Measurements from ENCODE around the gene TET2.

Gene TET2

GRCh38 chr4:105170711-105171110 is 24.0 kb downstream of the TET2 start:
- FAIRE-seq (no peak), DNase-seq (ENCODE audit: insufficient read length, low spot score) (no peak)
- TF ChIP-seq SPI1 (IDR thresholded peaks at IDR 0.05; ENCODE audit: low read depth, low read length) (no peak), POU2F2 (IDR thresholded peaks at IDR 0.05; ENCODE audit: low read depth, low read length) (no peak), PAX5 (IDR thresholded peaks at IDR 0.05; ENCODE audit: insufficient read depth, low read length, severe bottlenecking) (no peak), TAF1 (IDR thresholded peaks at IDR 0.05; ENCODE audit: low read depth, low read length) (no peak), POLR2AphosphoS5 (IDR thresholded peaks at IDR 0.05; ENCODE audit: low read depth, low read length) (no peak), POLR2A (IDR thresholded peaks at IDR 0.05; ENCODE audit: low read depth, low read length) (no peak)

DNA sequence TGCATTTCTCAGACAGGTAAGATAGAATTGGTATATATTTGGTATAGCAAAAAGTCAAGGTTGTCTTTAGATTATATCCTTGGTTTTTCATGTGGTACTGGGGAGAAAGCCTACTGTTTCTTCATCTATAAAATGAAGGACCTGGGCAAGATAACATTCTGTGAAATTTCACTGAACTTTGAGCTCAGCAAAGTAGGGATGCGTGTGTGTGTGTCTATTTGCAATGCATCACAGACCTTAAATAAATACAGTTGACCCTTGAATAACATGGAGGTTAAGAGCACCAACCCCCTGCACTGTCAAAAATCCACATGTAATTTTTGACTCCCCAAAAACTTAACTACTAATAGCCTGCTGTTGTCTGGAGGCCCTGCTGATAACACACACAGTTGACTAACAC is 25.2 kb downstream of the TET2 start:
- DNase-seq (ENCODE audit: insufficient read length, low spot score) (no peak), FAIRE-seq (no peak)
- TF ChIP-seq POU2F2 (IDR thresholded peaks at IDR 0.05; ENCODE audit: low read depth, low read length) (no peak), TAF1 (IDR thresholded peaks at IDR 0.05; ENCODE audit: low read depth, low read length) (no peak), POLR2AphosphoS5 (IDR thresholded peaks at IDR 0.05; ENCODE audit: low read depth, low read length) (no peak), POLR2A (IDR thresholded peaks at IDR 0.05; ENCODE audit: low read depth, low read length) (no peak), PAX5 (IDR thresholded peaks at IDR 0.05; ENCODE audit: insufficient read depth, low read length, severe bottlenecking) (no peak), SPI1 (IDR thresholded peaks at IDR 0.05; ENCODE audit: low read depth, low read length) (no peak)

DNA sequence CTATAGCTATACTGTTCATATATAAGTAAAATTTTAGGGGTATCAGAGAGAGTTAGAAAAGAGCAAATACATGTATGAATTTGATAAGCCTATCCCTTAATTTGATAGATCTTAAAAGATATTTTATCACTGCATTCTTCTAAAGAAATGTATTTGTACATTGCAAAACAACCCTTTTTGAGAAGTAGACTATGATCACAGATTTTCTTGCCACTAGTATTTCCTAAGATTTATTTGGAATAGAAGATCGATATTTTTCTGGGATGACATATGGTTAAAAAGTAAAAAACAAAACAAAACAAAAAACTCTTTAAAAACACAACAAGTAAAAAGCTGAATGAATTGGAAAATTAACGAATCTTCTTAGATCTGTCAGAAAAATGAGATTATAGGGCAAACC is 27.4 kb downstream of the TET2 start:
- no peak for FAIRE-seq
- no peak for DNase-seq (ENCODE audit: insufficient read length, low spot score)
- TF ChIP-seq TAF1 (IDR thresholded peaks at IDR 0.05; ENCODE audit: low read depth, low read length) (no peak), SPI1 (IDR thresholded peaks at IDR 0.05; ENCODE audit: low read depth, low read length) (no peak), POLR2A (IDR thresholded peaks at IDR 0.05; ENCODE audit: low read depth, low read length) (no peak), POLR2AphosphoS5 (IDR thresholded peaks at IDR 0.05; ENCODE audit: low read depth, low read length) (no peak), POU2F2 (IDR thresholded peaks at IDR 0.05; ENCODE audit: low read depth, low read length) (no peak), PAX5 (IDR thresholded peaks at IDR 0.05; ENCODE audit: insufficient read depth, low read length, severe bottlenecking) (no peak)

DNA sequence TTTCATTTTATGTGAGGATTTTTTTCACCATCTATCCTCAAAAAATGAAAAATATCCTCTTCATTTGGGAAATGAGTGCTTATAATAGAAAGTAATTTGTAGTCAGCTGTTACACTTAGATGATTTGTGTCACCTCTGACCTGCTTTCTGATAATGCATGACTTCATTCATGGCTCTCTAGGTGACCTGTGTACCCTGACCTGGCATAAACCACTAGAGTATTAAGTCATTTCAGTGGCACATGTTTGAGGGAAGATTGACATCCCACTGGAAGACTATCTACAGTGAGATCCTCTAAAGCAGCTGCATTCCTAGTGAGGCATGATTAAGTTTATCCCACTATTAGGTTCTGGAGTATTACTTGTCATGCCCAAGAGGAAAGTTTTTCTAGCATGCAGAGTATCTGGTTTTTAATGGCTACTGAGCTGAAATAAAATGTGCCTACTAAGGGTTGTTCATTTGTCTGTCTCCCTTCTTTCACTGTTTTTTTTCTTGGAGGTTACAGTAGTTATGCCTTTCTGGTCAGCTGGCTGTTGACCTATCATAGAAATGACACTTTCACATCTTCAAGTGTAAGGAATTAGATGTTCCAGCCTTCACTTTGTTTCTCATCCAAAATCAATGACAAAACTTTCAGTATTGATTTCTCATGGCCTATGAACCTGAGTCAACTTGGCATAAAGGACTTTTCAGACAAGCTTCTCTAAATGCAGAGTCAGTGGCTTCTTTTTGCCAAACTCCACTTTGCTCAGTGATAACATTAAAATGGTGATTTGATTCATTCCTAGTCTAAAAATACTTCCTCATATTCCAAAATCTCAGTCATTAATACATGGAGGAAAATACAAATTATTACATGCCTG is 33.1 kb downstream of the TET2 start:
- peak; percentile 33 for FAIRE-seq
- TF ChIP-seq POLR2A (IDR thresholded peaks at IDR 0.05; ENCODE audit: low read depth, low read length) (0 out of 2 replicates have a peak, but pooled peaks have one; percentile 21), POLR2AphosphoS5 (IDR thresholded peaks at IDR 0.05; ENCODE audit: low read depth, low read length) (no peak)

GRCh38 chr4:105181259-105181658 is 34.6 kb downstream of the TET2 start:
- FAIRE-seq, result no peak
- no peak for DNase-seq (ENCODE audit: insufficient read length, low spot score)
- TF ChIP-seq POLR2A (IDR thresholded peaks at IDR 0.05; ENCODE audit: low read depth, low read length) (no peak), PAX5 (IDR thresholded peaks at IDR 0.05; ENCODE audit: insufficient read depth, low read length, severe bottlenecking) (no peak), POLR2AphosphoS5 (IDR thresholded peaks at IDR 0.05; ENCODE audit: low read depth, low read length) (no peak), SPI1 (IDR thresholded peaks at IDR 0.05; ENCODE audit: low read depth, low read length) (no peak), POU2F2 (IDR thresholded peaks at IDR 0.05; ENCODE audit: low read depth, low read length) (no peak), TAF1 (IDR thresholded peaks at IDR 0.05; ENCODE audit: low read depth, low read length) (no peak)

More for the DNA sequence above, 33.1 kb downstream of the TET2 start:
- no peak for DNase-seq (ENCODE audit: insufficient read length, low spot score)

DNA sequence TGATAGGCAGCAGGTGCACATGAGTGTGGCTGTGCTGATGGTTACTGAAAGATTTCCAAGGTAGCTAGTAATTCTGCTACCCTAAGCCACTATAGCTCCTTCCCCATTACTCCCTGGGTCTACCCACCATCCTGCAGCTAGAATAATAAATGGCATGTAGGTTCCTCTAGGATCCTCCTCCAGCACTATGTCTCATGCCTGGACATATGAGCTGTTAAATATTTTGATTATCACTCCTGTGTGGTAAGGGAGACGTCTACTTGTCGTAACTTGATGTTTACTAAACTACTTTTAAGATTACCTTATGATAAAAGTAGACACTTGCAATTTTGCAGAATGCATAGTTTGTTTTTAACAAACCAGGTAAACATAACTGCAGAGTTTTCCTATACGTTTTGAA is 35.5 kb downstream of the TET2 start:
- no peak for TF ChIP-seq POLR2AphosphoS5 (IDR thresholded peaks at IDR 0.05; ENCODE audit: low read depth, low read length)
- no peak for TF ChIP-seq POU2F2 (IDR thresholded peaks at IDR 0.05; ENCODE audit: low read depth, low read length)
- no peak for TF ChIP-seq PAX5 (IDR thresholded peaks at IDR 0.05; ENCODE audit: insufficient read depth, low read length, severe bottlenecking)
- no peak for TF ChIP-seq TAF1 (IDR thresholded peaks at IDR 0.05; ENCODE audit: low read depth, low read length)
- TF ChIP-seq SPI1 (IDR thresholded peaks at IDR 0.05; ENCODE audit: low read depth, low read length), result no peak
- no peak for TF ChIP-seq POLR2A (IDR thresholded peaks at IDR 0.05; ENCODE audit: low read depth, low read length)
- peak; percentile 28 for FAIRE-seq
- DNase-seq (ENCODE audit: insufficient read length, low spot score), result no peak

DNA sequence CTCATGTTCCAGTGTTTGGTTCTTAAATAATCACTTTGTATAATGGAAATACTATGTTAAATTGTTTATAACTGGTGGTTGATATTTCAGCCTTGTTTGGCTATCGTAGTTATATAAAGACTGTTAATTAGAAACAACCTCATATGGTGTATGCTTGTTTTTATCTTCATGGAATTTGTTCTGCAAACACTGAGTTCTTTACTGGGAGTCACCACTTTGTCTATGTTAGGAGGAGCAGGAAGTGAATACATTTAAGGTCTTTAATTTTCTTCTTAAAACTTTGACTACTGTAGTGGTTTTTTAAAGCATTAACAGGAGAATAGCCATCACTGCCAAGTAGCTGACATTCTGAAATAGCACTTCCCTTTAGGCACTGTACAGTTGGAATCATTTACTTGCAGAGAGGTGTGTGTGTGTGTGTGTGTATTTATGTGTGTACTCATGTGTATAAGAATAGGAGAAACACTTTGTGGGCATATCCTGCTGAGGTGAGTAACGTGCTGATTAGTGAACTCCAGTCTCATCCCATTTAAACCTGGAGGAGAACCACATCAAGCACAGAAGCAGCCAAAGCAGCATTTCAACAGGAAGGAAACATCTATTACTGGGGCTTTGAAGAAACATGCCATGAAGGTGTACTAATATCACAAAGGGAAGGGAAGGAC is 37.8 kb downstream of the TET2 start:
- FAIRE-seq, result peak; percentile 35
- TF ChIP-seq TAF1 (IDR thresholded peaks at IDR 0.05; ENCODE audit: low read depth, low read length), result no peak
- TF ChIP-seq POLR2A (IDR thresholded peaks at IDR 0.05; ENCODE audit: low read depth, low read length), result no peak
- TF ChIP-seq POU2F2 (IDR thresholded peaks at IDR 0.05; ENCODE audit: low read depth, low read length), result no peak
- TF ChIP-seq POLR2AphosphoS5 (IDR thresholded peaks at IDR 0.05; ENCODE audit: low read depth, low read length), result no peak
- no peak for TF ChIP-seq SPI1 (IDR thresholded peaks at IDR 0.05; ENCODE audit: low read depth, low read length)
- TF ChIP-seq PAX5 (IDR thresholded peaks at IDR 0.05; ENCODE audit: insufficient read depth, low read length, severe bottlenecking), result no peak

GRCh38 chr4:105186701-105187161 is 40.1 kb downstream of the TET2 start:
- DNase-seq (ENCODE audit: insufficient read length, low spot score), result no peak
- no peak for FAIRE-seq

More for the DNA sequence above, 37.8 kb downstream of the TET2 start:
- DNase-seq (ENCODE audit: insufficient read length, low spot score), result no peak

More at GRCh38 chr4:105186701-105187161, 40.1 kb downstream of the TET2 start:
- no peak for TF ChIP-seq PAX5 (IDR thresholded peaks at IDR 0.05; ENCODE audit: insufficient read depth, low read length, severe bottlenecking)
- no peak for TF ChIP-seq TAF1 (IDR thresholded peaks at IDR 0.05; ENCODE audit: low read depth, low read length)
- TF ChIP-seq SPI1 (IDR thresholded peaks at IDR 0.05; ENCODE audit: low read depth, low read length), result no peak
- no peak for TF ChIP-seq POU2F2 (IDR thresholded peaks at IDR 0.05; ENCODE audit: low read depth, low read length)
- no peak for TF ChIP-seq POLR2AphosphoS5 (IDR thresholded peaks at IDR 0.05; ENCODE audit: low read depth, low read length)
- no peak for TF ChIP-seq POLR2A (IDR thresholded peaks at IDR 0.05; ENCODE audit: low read depth, low read length)

Data from GM12891 (cell line).